Trophoblast cell (in vitro differentiated cells and primary cell): Measurements from ENCODE around the gene RAB20.

ENCODE experiments used
- DNase-seq, 2 donors: peaks; one replicate each; pipeline ENCODE4 v3.0.0-alpha.2; 2016
- H2AFZ ChIP-seq: 2 replicates; pipeline ENCODE4 v1.6.1; 2013; ENCODE audit warnings: low read length, moderate library complexity, mild to moderate bottlenecking; ENCODE audit not compliant: insufficient read depth, poor library complexity
- H2AK5ac ChIP-seq: 2 replicates; pipeline ENCODE4 v1.6.1; 2013; ENCODE audit warnings: mild to moderate bottlenecking, low read length
- H2BK120ac ChIP-seq: 2 replicates; pipeline ENCODE4 v1.6.1; 2013; ENCODE audit warnings: low read length, mild to moderate bottlenecking, moderate library complexity; ENCODE audit not compliant: insufficient read depth, poor library complexity
- H2BK12ac ChIP-seq: 2 replicates; pipeline ENCODE4 v1.6.1; 2013; ENCODE audit warnings: mild to moderate bottlenecking, low read length, moderate library complexity
- H2BK5ac ChIP-seq: 2 replicates; pipeline ENCODE4 v1.6.1; 2013; ENCODE audit warnings: low read length, low read depth, moderate library complexity, mild to moderate bottlenecking; ENCODE audit not compliant: poor library complexity
- H3K14ac ChIP-seq: 2 replicates; pipeline ENCODE4 v1.6.1; 2013; ENCODE audit warnings: mild to moderate bottlenecking, low read length
- H3K18ac ChIP-seq: 2 replicates; pipeline ENCODE4 v1.6.1; 2013; ENCODE audit warnings: mild to moderate bottlenecking, low read length
- H3K23ac ChIP-seq: 2 replicates; pipeline ENCODE4 v1.6.1; 2013; ENCODE audit warnings: low read length
- H3K27ac ChIP-seq: 2 replicates; pipeline ENCODE4 v1.5.1; 2013; ENCODE audit warnings: low read depth, mild to moderate bottlenecking, inconsistent platforms, low read length, moderate library complexity
- H3K27me3 ChIP-seq: 2 replicates; pipeline ENCODE4 v1.6.1; 2013; ENCODE audit warnings: inconsistent platforms, mild to moderate bottlenecking, low read length, moderate library complexity; ENCODE audit not compliant: insufficient read depth
- H3K36me3 ChIP-seq, 2 experiments: 1 replicate in 1 of 2; 2 replicates in 1 of 2; pipeline ENCODE4 v1.6.1; 2013; ENCODE audit warnings: low read length in 2 of 2, mild to moderate bottlenecking in 2 of 2, moderate library complexity in 1 of 2; ENCODE audit not compliant: insufficient read depth in 2 of 2, control insufficient read depth in 1 of 2
- H3K4ac ChIP-seq: 2 replicates; pipeline ENCODE4 v1.6.1; 2013; ENCODE audit warnings: low read depth, mild to moderate bottlenecking, low read length, moderate library complexity
- H3K4me1 ChIP-seq, 2 experiments: 1 replicate in 1 of 2; 2 replicates in 1 of 2; pipeline ENCODE4 v1.6.1; 2013; ENCODE audit warnings: low read length in 2 of 2, mild to moderate bottlenecking in 2 of 2, moderate library complexity in 1 of 2; ENCODE audit not compliant: insufficient read depth in 2 of 2, control insufficient read depth in 1 of 2
- H3K4me2 ChIP-seq: 2 replicates; pipeline ENCODE4 v1.6.1; 2013; ENCODE audit warnings: inconsistent platforms, mild to moderate bottlenecking, low read length, moderate library complexity
- H3K4me3 ChIP-seq: 2 replicates; pipeline ENCODE4 v1.5.1; 2013; ENCODE audit warnings: mild to moderate bottlenecking, low read depth, low read length, inconsistent platforms
- H3K79me1 ChIP-seq: one replicate; pipeline ENCODE4 v1.6.1; 2013; ENCODE audit warnings: low read length
- H3K79me2 ChIP-seq: 2 replicates; pipeline ENCODE4 v1.6.1; 2013; ENCODE audit warnings: low read length, mild to moderate bottlenecking; ENCODE audit not compliant: control insufficient read depth, insufficient read depth, poor library complexity
- H3K9ac ChIP-seq: 2 replicates; pipeline ENCODE4 v1.6.1; 2013; ENCODE audit warnings: mild to moderate bottlenecking, low read length
- H3K9me3 ChIP-seq: 2 replicates; pipeline ENCODE4 v1.6.1; 2013; ENCODE audit warnings: low read depth, mild to moderate bottlenecking, control low read depth, inconsistent platforms, low read length; ENCODE audit not compliant: insufficient read depth
- H4K12ac ChIP-seq: 2 replicates; pipeline ENCODE4 v1.6.1; 2013; ENCODE audit warnings: low read depth, mild to moderate bottlenecking, low read length, moderate library complexity
- H4K8ac ChIP-seq: 2 replicates; pipeline ENCODE4 v1.6.1; 2013; ENCODE audit warnings: low read depth, mild to moderate bottlenecking, low read length, moderate library complexity
- H4K91ac ChIP-seq: one replicate; pipeline ENCODE4 v1.6.1; 2013; ENCODE audit warnings: low read depth, mild to moderate bottlenecking, low read length, moderate library complexity
- whole genome bisulfite sequencing: extraction: QIAGEN DNeasy Blood & Tissue Kit; methylation state at CpG from one replicate; pipeline ENCODE4 v1.1.7; 2013; ENCODE audit warnings: missing lambda C conversion rate; ENCODE audit not compliant: insufficient read length, insufficient coverage; ENCODE audit errors: extremely low coverage; 5-methylcytosine and 5-hydroxymethylcytosine counted together

The RAB20 gene

DNA sequence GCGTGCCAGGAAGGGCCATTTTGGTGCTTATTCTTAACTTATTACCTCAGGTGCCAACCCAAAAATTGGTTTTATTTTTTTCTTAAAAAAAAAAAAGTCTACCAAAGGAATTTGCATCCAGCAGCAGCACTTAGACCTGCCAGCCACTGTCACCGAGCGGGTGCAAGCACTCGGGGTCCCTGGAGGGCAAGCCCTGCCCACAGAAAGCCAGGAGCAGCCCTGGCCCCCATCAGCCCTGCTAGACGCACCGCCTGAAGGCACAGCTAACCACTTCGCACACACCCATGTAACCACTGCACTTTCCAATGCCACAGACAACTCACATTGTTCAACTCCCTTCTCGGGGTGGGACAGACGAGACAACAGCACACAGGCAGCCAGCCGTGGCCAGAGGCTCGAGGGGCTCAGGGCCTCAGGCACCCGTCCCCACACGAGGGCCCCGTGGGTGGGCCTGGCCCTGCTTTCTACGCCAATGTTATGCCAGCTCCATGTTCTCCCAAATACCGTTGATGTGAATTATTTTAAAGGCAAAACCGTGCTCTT, 49.3 kb downstream of the RAB20 start:
- H3K27ac ChIP-seq: no peak overlapping the region
- H2BK120ac ChIP-seq: no peak overlapping the region
- H3K18ac ChIP-seq: no peak overlapping the region
- no peak overlapping the region for H3K23ac ChIP-seq
- H2BK12ac ChIP-seq: no peak overlapping the region
- H4K8ac ChIP-seq: no peak overlapping the region
- no peak overlapping the region for H3K14ac ChIP-seq
- WGBS: no CpG with 5 or more reads among the region's 17 CpGs
- H3K36me3 ChIP-seq: peaks cover 55 to 68% of the 10 kb centered on the region in 2 experiments
- H4K12ac ChIP-seq: peak overlapping the region; percentile 22
- peaks cover 3% of the 10 kb centered on the region for H3K9me3 ChIP-seq
- no peak for DNase-seq
- no peak overlapping the region for H2BK5ac ChIP-seq
- no peak overlapping the region for H2AFZ ChIP-seq
- no peak overlapping the region for H3K9ac ChIP-seq
- no peaks in the 10 kb centered on the region for H3K79me1 ChIP-seq
- no peak overlapping the region for H3K4me3 ChIP-seq
- H3K27me3 ChIP-seq: no peaks in the 10 kb centered on the region
- H3K79me2 ChIP-seq: no peaks in the 10 kb centered on the region
- H3K4ac ChIP-seq: no peak overlapping the region
- H4K91ac ChIP-seq: no peak overlapping the region
- no peak overlapping the region for H3K4me2 ChIP-seq
- peaks cover 4 to 9% of the 10 kb centered on the region in 2 experiments for H3K4me1 ChIP-seq
- H2AK5ac ChIP-seq: no peak overlapping the region

DNA sequence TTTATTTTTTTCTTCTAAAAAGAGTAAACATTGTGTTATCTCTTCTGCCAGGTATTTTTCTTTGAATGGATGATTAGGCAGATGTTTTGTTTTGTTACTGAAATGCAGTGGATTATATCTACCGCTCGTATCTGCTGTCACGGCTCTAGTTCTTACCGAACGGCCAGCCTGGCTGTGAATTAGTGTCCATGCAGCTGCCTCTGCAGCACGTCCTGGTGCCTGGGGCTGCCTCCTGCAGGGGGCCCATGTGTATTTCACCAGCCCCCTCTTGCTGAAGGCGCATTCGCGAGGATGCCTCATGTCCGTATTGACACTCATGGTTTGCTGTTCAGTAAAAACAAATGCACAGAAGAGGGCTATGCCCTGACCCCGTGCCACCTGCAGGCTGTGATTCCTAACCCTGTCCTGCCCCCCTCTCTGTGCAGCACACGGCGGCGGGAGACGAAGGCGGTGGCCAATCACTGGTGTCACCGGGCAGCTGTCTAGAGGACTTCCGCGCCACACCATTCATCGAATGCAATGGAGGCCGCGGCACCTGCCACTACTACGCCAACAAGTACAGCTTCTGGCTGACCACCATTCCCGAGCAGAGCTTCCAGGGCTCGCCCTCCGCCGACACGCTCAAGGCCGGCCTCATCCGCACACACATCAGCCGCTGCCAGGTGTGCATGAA, 49.9 kb downstream of the RAB20 start:
- WGBS: no CpG with 5 or more reads among the region's 31 CpGs
- no peak overlapping the region for H3K4ac ChIP-seq
- no peak overlapping the region for H3K9ac ChIP-seq
- peaks cover 61 to 74% of the 10 kb centered on the region in 2 experiments for H3K36me3 ChIP-seq
- no peaks in the 10 kb centered on the region for H3K27me3 ChIP-seq
- H2BK120ac ChIP-seq: no peak overlapping the region
- no peak overlapping the region for H3K4me2 ChIP-seq
- H3K9me3 ChIP-seq: peaks cover 3% of the 10 kb centered on the region
- no peak overlapping the region for H4K12ac ChIP-seq
- no peak overlapping the region for H2BK5ac ChIP-seq
- no peak overlapping the region for H4K91ac ChIP-seq
- no peak for DNase-seq
- H2BK12ac ChIP-seq: peak overlapping the region; percentile 15
- H3K27ac ChIP-seq: no peak overlapping the region
- no peak overlapping the region for H3K4me3 ChIP-seq
- no peak overlapping the region for H2AFZ ChIP-seq
- no peak overlapping the region for H3K23ac ChIP-seq
- no peak overlapping the region for H2AK5ac ChIP-seq
- H3K4me1 ChIP-seq: peaks cover 4 to 9% of the 10 kb centered on the region in 2 experiments
- no peak overlapping the region for H3K14ac ChIP-seq
- H3K79me1 ChIP-seq: no peaks in the 10 kb centered on the region
- H4K8ac ChIP-seq: no peak overlapping the region
- no peaks in the 10 kb centered on the region for H3K79me2 ChIP-seq
- H3K18ac ChIP-seq: no peak overlapping the region

GRCh38 chr13:110509971-110510786, 51.3 kb downstream of the RAB20 start:
- peak overlapping the region; percentile 65 for H3K4me3 ChIP-seq
- no peak overlapping the region for H4K91ac ChIP-seq
- peaks cover 4 to 9% of the 10 kb centered on the region in 2 experiments for H3K4me1 ChIP-seq
- DNase-seq: no peak
- no peaks in the 10 kb centered on the region for H3K79me2 ChIP-seq
- no peak overlapping the region for H2AK5ac ChIP-seq
- no peak overlapping the region for H3K23ac ChIP-seq
- peak overlapping the region; percentile 4 for H3K14ac ChIP-seq
- H3K4me2 ChIP-seq: no peak overlapping the region
- H4K12ac ChIP-seq: no peak overlapping the region
- H3K27me3 ChIP-seq: no peaks in the 10 kb centered on the region
- no peak overlapping the region for H2BK120ac ChIP-seq
- H3K18ac ChIP-seq: no peak overlapping the region
- peaks cover 76 to 83% of the 10 kb centered on the region in 2 experiments for H3K36me3 ChIP-seq
- no peak overlapping the region for H2BK12ac ChIP-seq
- H3K9me3 ChIP-seq: peaks cover 3% of the 10 kb centered on the region
- no CpG with 5 or more reads among the region's 18 CpGs for WGBS
- H2AFZ ChIP-seq: no peak overlapping the region
- H3K27ac ChIP-seq: peak overlapping the region; percentile 1
- H2BK5ac ChIP-seq: no peak overlapping the region
- no peak overlapping the region for H4K8ac ChIP-seq
- H3K79me1 ChIP-seq: no peaks in the 10 kb centered on the region
- peak overlapping the region; percentile 15 for H3K9ac ChIP-seq
- H3K4ac ChIP-seq: no peak overlapping the region

- no peak overlapping the region for H4K12ac ChIP-seq
- H3K36me3 ChIP-seq: peaks cover 73 to 79% of the 10 kb centered on the region in 2 experiments
- no peak overlapping the region for H3K4ac ChIP-seq
- H2BK12ac ChIP-seq: no peak overlapping the region
- no peaks in the 10 kb centered on the region for H3K79me2 ChIP-seq
- H2AFZ ChIP-seq: no peak overlapping the region
- no peak overlapping the region for H3K9ac ChIP-seq
- H4K91ac ChIP-seq: no peak overlapping the region
- H3K79me1 ChIP-seq: no peaks in the 10 kb centered on the region
- H3K18ac ChIP-seq: no peak overlapping the region
- H2BK5ac ChIP-seq: no peak overlapping the region
- no CpG with 5 or more reads among the region's 4 CpGs for WGBS
- no peak overlapping the region for H2BK120ac ChIP-seq
- H3K4me3 ChIP-seq: no peak overlapping the region
- no peak overlapping the region for H3K4me2 ChIP-seq
- H3K23ac ChIP-seq: no peak overlapping the region
- H3K9me3 ChIP-seq: peaks cover 3% of the 10 kb centered on the region
- H3K27me3 ChIP-seq: no peaks in the 10 kb centered on the region
- peaks cover 4 to 9% of the 10 kb centered on the region in 2 experiments for H3K4me1 ChIP-seq
- H3K27ac ChIP-seq: peak overlapping the region; percentile 1
- no peak overlapping the region for H3K14ac ChIP-seq
- H4K8ac ChIP-seq: no peak overlapping the region
- DNase-seq: no peak
- no peak overlapping the region for H2AK5ac ChIP-seq
Observed at GRCh38 chr13:110509478-110509926, 52.0 kb downstream of the RAB20 start.
